ENCODE data around the gene NCAPH2.

NCAPH2 gene

GRCh38 chr22:50507991-50508884, at the start of gene NCAPH2:
Gene NCAPH2 (plus strand): TSS chr22:50508224. CDS start chr22:50508338, 114 bp downstream.
- TF ChIP-seq POLR2A (IDR thresholded peaks at IDR 0.05; ENCODE audit: low read length) (peak; percentile 67), GATA1 (IDR thresholded peaks at IDR 0.05; ENCODE audit: low read depth, low read length) (no peak)
- DNase-seq: peak; percentile 98 to 100

- DNase-seq: no peak
- no peak for TF ChIP-seq GATA1 (IDR thresholded peaks at IDR 0.05; ENCODE audit: low read depth, low read length)
- no peak for TF ChIP-seq POLR2A (IDR thresholded peaks at IDR 0.05; ENCODE audit: low read length)
Measured at GRCh38 chr22:50459016-50459415, 49.0 kb upstream of the NCAPH2 start.

- TF ChIP-seq GATA1 (IDR thresholded peaks at IDR 0.05; ENCODE audit: low read depth, low read length) (no peak), POLR2A (IDR thresholded peaks at IDR 0.05; ENCODE audit: low read length) (no peak)
- peak in 1 of 2 experiments; percentile 21 for DNase-seq
Measured at GRCh38 chr22:50459496-50460140, 48.4 kb upstream of the NCAPH2 start.

GRCh38 chr22:50460938-50461337, 47.1 kb upstream of the NCAPH2 start:
- DNase-seq: no peak
- no peak for TF ChIP-seq POLR2A (IDR thresholded peaks at IDR 0.05; ENCODE audit: low read length)
- no peak for TF ChIP-seq GATA1 (IDR thresholded peaks at IDR 0.05; ENCODE audit: low read depth, low read length)

- TF ChIP-seq POLR2A (IDR thresholded peaks at IDR 0.05; ENCODE audit: low read length) (no peak), GATA1 (IDR thresholded peaks at IDR 0.05; ENCODE audit: low read depth, low read length) (no peak)
- DNase-seq: no peak
Measured at GRCh38 chr22:50461536-50461935, 46.5 kb upstream of the NCAPH2 start.

GRCh38 chr22:50461979-50462540, 46.0 kb upstream of the NCAPH2 start:
- no peak for DNase-seq
- TF ChIP-seq GATA1 (IDR thresholded peaks at IDR 0.05; ENCODE audit: low read depth, low read length): no peak
- no peak for TF ChIP-seq POLR2A (IDR thresholded peaks at IDR 0.05; ENCODE audit: low read length)

GRCh38 chr22:50463188-50463900, 44.7 kb upstream of the NCAPH2 start:
- TF ChIP-seq GATA1 (IDR thresholded peaks at IDR 0.05; ENCODE audit: low read depth, low read length) (no peak), POLR2A (IDR thresholded peaks at IDR 0.05; ENCODE audit: low read length) (no peak)
- DNase-seq: no peak

GRCh38 chr22:50464451-50464850, 43.6 kb upstream of the NCAPH2 start:
- no peak for DNase-seq
- TF ChIP-seq GATA1 (IDR thresholded peaks at IDR 0.05; ENCODE audit: low read depth, low read length): no peak
- TF ChIP-seq POLR2A (IDR thresholded peaks at IDR 0.05; ENCODE audit: low read length): no peak

GRCh38 chr22:50465066-50465930, 42.7 kb upstream of the NCAPH2 start:
- no peak for DNase-seq

GRCh38 chr22:50467341-50467740, 40.7 kb upstream of the NCAPH2 start:
- DNase-seq: no peak
- no peak for TF ChIP-seq GATA1 (IDR thresholded peaks at IDR 0.05; ENCODE audit: low read depth, low read length)
- TF ChIP-seq POLR2A (IDR thresholded peaks at IDR 0.05; ENCODE audit: low read length): no peak

More at GRCh38 chr22:50465066-50465930, 42.7 kb upstream of the NCAPH2 start:
- TF ChIP-seq POLR2A (IDR thresholded peaks at IDR 0.05; ENCODE audit: low read length) (no peak), GATA1 (IDR thresholded peaks at IDR 0.05; ENCODE audit: low read depth, low read length) (no peak)

- DNase-seq: no peak
- TF ChIP-seq GATA1 (IDR thresholded peaks at IDR 0.05; ENCODE audit: low read depth, low read length) (no peak), POLR2A (IDR thresholded peaks at IDR 0.05; ENCODE audit: low read length) (no peak)
Measured at GRCh38 chr22:50467773-50468440, 40.1 kb upstream of the NCAPH2 start.

- TF ChIP-seq GATA1 (IDR thresholded peaks at IDR 0.05; ENCODE audit: low read depth, low read length) (no peak), POLR2A (IDR thresholded peaks at IDR 0.05; ENCODE audit: low read length) (no peak)
- no peak for DNase-seq
Measured at GRCh38 chr22:50468626-50469025, 39.4 kb upstream of the NCAPH2 start.

Data from erythroblast (primary cell).